ENCODE data around the gene PRKCB.
A peak's percentile ranks its signal among the peaks of the same experiment; 100 is the strongest.
"Not testable (repeated sequence)": the region's sequence is repeated elsewhere in the genome, so short reads cannot be mapped to it uniquely, and the experiment has no call there.

Gene PRKCB

GRCh38 chr16:24053099-24053946, 217.5 kb downstream of the PRKCB start:
- DNase-seq = no peak

DNA sequence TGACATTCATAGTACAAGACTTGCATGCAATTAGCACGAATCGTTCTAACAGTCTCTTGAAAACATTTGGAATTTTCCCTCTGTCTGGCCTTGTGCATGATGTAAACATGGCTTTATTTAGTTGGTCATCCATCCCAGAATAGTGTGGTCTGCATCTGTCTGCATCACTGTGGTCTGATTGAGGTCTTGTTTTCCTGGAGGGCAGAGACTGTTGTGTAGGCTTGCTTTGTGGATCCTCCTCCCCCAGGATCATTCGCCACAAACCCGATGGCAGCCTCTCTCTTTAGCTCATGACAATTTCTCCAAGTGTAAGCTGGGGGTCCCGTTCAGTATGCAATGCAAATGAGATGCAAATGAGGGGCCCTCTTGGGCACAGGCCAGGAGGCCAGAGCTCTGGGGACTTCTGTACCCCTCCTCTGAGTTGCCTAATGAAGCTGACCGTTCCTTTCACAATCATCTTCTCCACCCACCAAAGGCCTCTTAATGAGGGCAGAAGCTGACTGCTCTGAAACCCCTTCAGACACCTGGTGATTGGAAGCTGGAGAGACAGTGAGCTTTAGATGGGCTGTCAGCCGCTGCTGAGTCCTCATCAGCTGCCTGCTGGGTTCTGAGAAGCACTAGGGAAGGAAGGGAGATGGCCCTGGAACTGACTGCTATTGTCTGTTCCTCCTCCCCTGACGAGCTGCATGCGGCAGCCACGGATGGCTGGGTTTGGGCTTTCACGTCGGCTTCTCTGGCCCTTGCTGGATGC, 219.1 kb downstream of the PRKCB start:
- no peak for DNase-seq

DNA sequence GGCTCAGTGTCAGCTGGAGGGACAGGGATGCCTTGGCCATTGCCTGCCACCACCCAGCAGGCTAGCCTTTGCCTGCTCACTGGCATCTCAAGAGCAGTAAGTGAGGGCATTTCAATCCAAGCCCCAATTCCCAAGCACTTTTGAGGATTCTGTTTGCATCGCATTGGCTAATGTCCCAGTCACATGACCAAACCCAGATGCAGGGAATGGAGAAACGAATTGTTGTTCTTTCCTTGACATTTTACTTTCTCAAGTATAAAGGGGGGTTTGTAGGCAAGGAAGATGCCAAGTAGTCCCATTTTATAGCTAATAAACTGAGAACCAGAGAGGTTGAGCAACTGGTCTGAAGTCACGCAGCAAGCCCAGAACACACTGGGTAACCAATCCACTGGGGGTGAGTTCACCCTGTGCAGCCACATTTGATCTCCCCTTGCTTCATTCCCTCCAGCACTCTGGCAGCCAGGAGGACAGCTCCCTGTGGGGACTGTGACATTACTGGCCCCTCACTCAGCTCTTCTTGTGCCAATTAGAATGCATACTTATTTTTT, 226.6 kb downstream of the PRKCB start:
- no peak for DNase-seq

- no peak for DNase-seq
Observed at GRCh38 chr16:24069036-24069590, 233.3 kb downstream of the PRKCB start.

DNA sequence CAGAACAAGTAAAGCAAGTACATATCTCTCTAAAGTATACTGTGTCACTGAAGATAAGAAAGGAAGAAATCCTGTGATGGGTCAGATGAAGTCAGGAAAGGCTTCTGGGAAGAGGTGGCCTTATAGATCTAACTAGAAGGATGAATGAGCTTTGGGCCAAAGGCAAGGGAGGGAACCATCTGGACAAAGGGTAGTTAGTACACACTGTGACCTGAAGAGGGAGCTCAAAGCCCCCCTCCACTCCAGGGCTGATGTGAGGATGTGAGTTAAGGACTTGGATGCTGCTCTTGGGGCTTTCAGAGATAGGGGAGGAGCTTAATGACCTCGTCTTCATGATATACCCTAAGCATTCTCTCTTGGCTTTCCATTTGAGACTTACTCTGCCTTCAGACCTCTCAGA, 235.1 kb downstream of the PRKCB start:
- DNase-seq = peak; percentile 3

DNA sequence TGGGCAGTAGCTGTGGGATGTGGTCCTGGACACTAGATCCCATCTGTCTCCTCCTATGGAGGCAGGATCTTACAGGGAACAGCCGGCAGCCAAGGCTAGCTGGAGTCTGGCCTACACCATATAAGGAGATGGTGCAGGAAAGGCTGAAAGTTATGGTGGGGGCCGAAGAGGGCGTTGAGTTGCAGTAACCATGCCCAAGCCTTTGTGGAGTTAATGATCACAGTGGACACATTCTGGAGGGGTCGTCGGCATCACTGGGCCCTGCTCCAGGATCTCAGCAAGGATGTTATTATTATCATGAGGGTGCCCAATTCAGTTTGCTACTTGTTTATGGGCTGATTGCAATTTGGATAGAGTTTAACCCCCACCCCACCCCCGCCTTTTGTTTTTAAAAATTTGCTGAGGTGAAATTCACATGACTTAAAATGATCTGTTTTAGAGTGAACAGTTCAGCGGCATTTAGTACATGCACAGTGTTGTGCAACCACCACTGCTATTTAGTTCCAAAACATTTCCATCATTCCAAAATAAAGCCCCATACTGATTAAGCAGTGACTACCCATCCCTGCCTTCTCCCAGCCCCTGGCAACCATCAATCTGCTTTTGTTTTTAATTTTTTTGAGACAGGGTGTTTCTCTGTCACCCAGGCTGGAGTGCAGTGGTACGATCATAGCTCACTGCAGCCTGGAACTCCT, 236.0 kb downstream of the PRKCB start:
- DNase-seq = no peak

- no peak for DNase-seq
Observed at GRCh38 chr16:24073321-24073720, 237.5 kb downstream of the PRKCB start.

DNA sequence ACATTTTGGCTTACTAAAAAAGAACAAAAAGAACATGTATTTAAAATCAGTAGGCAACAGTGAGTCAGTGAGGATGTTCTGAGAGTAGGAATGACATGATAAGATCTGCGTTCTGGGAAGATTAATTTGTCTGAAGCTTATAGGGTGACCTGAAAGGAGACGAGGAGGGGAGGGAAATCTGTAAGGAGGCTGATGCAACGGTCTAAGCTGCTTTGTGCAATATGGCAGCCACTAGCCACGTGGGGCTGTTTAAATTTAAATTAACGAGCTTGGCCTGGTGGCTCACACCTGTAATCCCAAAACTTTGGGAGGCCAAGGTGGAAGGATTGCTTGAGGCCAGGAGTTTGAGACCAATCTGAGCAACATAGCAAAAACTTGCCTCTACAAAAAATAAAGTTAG, 238.8 kb downstream of the PRKCB start:
- no peak for DNase-seq

DNA sequence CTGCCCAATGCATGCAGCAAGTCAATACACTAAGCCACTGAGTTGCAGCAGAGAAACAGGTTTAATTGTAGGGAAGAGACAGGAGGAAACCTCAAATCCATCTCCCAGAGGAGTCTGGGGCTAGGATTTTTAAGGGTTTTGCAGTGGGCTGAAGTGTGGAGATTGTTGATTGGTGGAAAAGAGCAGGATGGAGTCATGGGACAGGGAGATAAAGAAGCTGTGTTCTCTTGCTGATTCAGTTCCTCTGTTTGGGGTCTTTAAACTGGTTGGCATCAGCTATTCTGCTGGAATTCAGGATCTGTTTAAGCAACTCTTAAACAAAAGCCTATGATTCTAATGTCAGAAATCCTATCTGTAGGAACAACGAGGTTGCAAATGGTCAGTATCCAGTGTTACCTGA, 239.5 kb downstream of the PRKCB start:
- DNase-seq = no peak

DNA sequence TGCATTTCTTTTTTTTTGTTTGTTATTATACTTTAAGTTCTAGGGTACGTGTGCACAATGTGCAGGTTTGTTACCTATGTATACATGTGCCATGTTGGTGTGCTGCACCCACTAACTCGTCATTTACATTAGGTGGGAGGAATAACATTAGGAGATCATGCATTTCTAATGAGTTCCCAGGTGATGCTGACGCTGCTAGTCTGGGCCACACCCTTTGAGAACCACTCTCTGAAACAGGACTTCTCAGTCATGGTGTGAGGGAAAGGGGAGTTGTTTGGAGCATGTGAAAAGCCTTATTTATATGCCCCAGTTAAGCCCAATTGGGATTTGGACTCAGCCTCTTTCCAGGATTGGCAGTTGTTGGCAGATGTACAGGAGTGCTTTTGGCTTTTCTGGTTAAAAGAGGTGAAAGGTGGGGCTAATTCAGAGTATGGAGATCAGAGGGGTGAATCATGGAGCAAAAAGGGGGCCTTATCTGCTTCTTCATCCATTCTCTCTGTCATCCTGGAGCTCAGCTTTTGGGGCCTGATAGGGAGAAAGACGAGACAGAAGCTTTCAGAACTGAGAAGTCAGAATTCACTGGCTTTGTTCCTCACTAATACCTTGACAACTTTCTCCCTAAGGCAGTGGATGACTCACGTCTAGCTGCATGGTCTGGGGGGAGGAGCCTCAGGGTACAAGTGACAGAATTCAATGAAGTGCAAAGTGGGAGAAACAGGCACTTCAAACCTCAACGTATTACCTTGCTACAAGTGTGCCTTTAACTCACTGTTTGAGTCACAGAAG, 240.3 kb downstream of the PRKCB start:
- no peak for DNase-seq

GRCh38 chr16:24077292-24077691, 241.5 kb downstream of the PRKCB start:
- no peak for DNase-seq

DNA sequence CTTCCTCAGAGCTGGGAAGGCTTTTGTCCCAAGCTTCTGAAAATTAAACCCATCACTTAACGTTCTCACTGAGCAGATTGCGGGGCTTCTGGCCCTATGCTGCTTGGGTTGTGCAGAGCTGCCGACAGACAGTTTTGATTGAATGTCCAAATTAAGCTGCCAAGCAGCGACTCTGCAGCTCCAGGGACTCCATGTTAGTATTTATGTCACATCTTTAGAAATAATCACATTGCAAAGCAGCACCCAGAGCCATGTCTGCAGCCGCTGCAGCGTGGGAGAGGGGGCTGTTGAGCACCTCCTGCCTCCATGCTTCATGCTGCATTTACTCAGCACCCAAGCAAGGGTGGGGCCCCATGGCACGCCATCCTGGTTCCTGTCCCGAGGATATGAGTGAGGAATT, 242.2 kb downstream of the PRKCB start:
- DNase-seq = no peak

DNA sequence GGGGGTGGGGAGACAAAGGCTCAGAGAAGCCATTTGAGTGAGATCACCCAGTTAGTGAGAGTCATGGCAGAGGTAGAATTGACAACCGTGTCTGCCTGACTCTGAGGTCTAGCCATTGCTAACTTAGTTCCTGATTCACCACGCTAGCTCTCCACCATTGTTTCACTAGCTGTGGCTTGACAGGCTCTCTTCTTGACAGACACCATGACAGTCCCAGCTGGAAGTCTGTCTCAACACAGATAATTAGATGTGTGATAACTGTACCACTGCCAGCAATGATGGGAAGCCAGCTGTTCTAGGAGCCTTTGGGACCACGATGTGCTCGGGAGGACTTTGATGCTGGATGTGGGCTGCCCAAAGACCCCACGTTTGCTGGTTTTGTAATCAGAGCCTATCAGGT, 249.9 kb downstream of the PRKCB start:
- no peak for DNase-seq

GRCh38 chr16:24087891-24088410, 252.2 kb downstream of the PRKCB start:
- no peak for DNase-seq

DNA sequence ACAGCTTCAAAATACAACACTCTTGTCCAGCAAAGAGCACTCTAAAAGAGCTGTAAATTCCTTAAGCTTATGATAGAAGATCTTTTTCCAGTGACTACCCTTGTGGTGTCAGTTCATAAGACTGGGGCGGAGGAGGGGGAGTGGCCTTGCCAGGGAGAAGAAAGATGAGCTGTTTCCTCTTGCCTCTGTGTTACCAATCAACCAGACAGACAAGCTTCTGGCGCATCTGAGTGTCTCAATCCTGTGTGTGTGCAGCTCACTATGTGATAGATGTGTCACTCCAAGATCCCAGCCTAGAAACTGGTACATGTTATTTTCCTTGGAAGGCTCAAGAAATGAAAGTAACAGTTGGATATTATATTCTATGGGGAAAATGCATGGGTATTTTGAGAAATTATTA, 253.0 kb downstream of the PRKCB start:
- DNase-seq = no peak

- no peak for DNase-seq
Observed at GRCh38 chr16:24091125-24091524, 255.3 kb downstream of the PRKCB start.

GRCh38 chr16:24093049-24093448, 257.3 kb downstream of the PRKCB start:
- no peak for DNase-seq

DNA sequence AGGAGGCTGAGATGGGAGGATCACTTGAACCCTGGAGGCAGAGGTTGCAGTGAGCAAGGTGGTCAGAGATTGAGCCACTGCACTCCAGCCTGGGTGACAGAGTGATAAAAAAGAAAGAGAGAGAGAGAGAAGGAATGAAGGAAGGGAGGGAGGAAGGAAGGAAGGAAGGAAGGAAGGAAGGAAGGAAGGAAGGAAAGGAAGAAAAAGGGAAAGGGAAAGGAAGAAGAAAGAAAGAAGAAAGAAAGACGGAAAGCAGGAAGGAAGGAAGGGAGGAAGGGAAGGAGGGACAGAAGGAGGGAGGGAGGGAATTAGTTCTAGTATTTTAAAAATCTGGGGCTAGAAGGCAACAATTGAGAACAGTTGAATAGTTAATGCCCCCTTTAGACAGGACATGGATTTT, 258.9 kb downstream of the PRKCB start:
- no peak for DNase-seq

- DNase-seq = no peak
Observed at GRCh38 chr16:24098896-24099295, 263.1 kb downstream of the PRKCB start.

- no peak for DNase-seq
Observed at GRCh38 chr16:24101431-24101830, 265.6 kb downstream of the PRKCB start.

DNA sequence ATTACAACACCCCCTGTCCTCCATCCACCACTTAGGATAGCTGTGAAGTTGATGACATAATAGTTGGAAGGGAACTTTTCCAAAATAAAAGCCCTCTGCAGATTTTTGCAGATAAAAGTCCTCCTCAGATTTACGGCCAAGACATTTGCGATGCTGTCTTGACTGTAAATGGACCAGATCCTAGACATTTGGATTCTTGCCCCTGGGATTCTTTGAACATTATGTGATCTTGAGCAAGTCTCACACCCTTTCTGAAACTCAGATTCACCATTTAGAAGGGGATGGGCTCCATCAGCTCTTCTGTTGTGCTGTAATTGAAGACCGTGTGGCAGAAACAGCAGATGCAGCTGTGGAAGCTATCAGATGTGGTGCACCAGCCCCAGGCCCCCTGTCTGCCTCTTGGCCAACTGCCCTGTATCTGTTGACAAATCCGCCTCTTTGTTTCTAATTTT, 266.5 kb downstream of the PRKCB start:
- no peak for DNase-seq

DNA sequence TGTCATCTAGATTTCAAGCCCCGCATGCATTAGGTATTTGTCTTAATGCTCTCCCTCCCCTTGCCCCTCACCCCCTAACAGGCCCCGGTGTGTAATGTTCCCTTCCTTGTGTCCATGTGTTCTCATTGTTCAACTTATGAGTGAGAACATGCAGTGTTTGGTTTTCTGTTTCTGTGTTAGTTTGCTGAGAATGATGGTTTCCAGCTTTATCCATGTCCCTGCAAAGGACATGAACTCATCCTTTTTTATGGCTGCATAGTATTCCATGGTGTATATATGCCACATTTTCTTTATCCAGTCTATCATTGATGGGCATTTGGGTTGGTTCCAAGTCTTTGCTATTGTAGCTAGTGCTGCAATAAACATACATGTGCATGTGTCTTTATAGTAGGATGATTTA, 269.7 kb downstream of the PRKCB start:
- DNase-seq = not testable (repeated sequence)
